Stimulated activated CD4-positive, alpha-beta T cell treated with anti-CD3 and anti-CD28 coated beads, TNF-alpha, amount 100 ng/mL, for 4 hours (primary cell): ENCODE data around the gene DUSP16.
"Not testable (repeated sequence)": the region's sequence is repeated elsewhere in the genome, so short reads cannot be mapped to it uniquely, and the experiment has no call there.

Source experiments
- DNase-seq, 3 experiments: peaks; one replicate each; pipeline ENCODE4 v3.0.0-alpha.2; 2020; ENCODE audit warnings: low read depth in 3 of 3

Gene DUSP16

GRCh38 chr12:12546314-12546772 lies 16.3 kb downstream of the DUSP16 start:
- no peak for DNase-seq

GRCh38 chr12:12543959-12544358 lies 18.7 kb downstream of the DUSP16 start:
- DNase-seq, result no peak

GRCh38 chr12:12542964-12543363 lies 19.7 kb downstream of the DUSP16 start:
- DNase-seq, result no peak

- no peak for DNase-seq
Measured at GRCh38 chr12:12542286-12542685, 20.4 kb downstream of the DUSP16 start.

GRCh38 chr12:12541782-12542181 lies 20.9 kb downstream of the DUSP16 start:
- no peak for DNase-seq

- no peak for DNase-seq
Measured at GRCh38 chr12:12540261-12541013, 22.2 kb downstream of the DUSP16 start.

- DNase-seq, result no peak
Measured at GRCh38 chr12:12539028-12539810, 23.4 kb downstream of the DUSP16 start.

- DNase-seq, result no peak
Measured at GRCh38 chr12:12538535-12538934, 24.1 kb downstream of the DUSP16 start.

- DNase-seq, result no peak
Measured at GRCh38 chr12:12537421-12537820, 25.2 kb downstream of the DUSP16 start.

- no peak for DNase-seq
Measured at GRCh38 chr12:12534975-12535374, 27.7 kb downstream of the DUSP16 start.

- no peak for DNase-seq
Measured at GRCh38 chr12:12534166-12534866, 28.3 kb downstream of the DUSP16 start.

GRCh38 chr12:12533238-12533829 lies 29.3 kb downstream of the DUSP16 start:
- no peak for DNase-seq

- no peak for DNase-seq
Measured at GRCh38 chr12:12531194-12531593, 31.5 kb downstream of the DUSP16 start.

GRCh38 chr12:12529783-12530421 lies 32.8 kb downstream of the DUSP16 start:
- DNase-seq, result no peak

- DNase-seq, result no peak
Measured at GRCh38 chr12:12528361-12529270, 34.0 kb downstream of the DUSP16 start.

GRCh38 chr12:12527820-12528296 lies 34.8 kb downstream of the DUSP16 start:
- no peak for DNase-seq

- DNase-seq, result no peak
Measured at GRCh38 chr12:12524128-12524527, 38.5 kb downstream of the DUSP16 start.

- no peak for DNase-seq
Measured at GRCh38 chr12:12523229-12523628, 39.4 kb downstream of the DUSP16 start.

GRCh38 chr12:12522657-12523056 lies 40.0 kb downstream of the DUSP16 start:
- DNase-seq, result not testable (repeated sequence)

GRCh38 chr12:12521888-12522287 lies 40.8 kb downstream of the DUSP16 start:
- no peak for DNase-seq
